Neural cell (in vitro differentiated cells): Measurements from ENCODE around the gene MMP13.

Source experiments
- EP300 ChIP-seq: fragments of 450-650 bp; conservative IDR thresholded peaks from 2 replicates; pipeline ENCODE4 v1.6.1; 2014; ENCODE audit warnings: antibody characterized with exemption, mild to moderate bottlenecking, moderate library complexity; ENCODE audit not compliant: poor library complexity, severe bottlenecking
- EZH2 ChIP-seq: fragments of 200-600, 300-800 bp; shearing (Covaris generic), sonication (generic); IDR thresholded peaks from 2 replicates; pipeline ENCODE4 v1.6.1; 2014; ENCODE audit warnings: antibody characterized with exemption, low read length, borderline replicate concordance, mild to moderate bottlenecking; ENCODE audit not compliant: insufficient read depth, poor library complexity, severe bottlenecking
- POLR2AphosphoS5 ChIP-seq: IDR thresholded peaks from 2 replicates; pipeline ENCODE4 v1.6.1; 2012
- RAD21 ChIP-seq: fragments of 450-650 bp; conservative IDR thresholded peaks from 2 replicates; pipeline ENCODE4 v1.6.1; 2014; ENCODE audit warnings: antibody characterized with exemption, mild to moderate bottlenecking, moderate library complexity
- SMC3 ChIP-seq: fragments of 450-650 bp; conservative IDR thresholded peaks from 2 replicates; pipeline ENCODE4 v1.6.1; 2014; ENCODE audit warnings: antibody characterized with exemption, mild to moderate bottlenecking, moderate library complexity; ENCODE audit not compliant: poor library complexity
- TAF1 ChIP-seq: IDR thresholded peaks from 2 replicates; pipeline ENCODE4 v1.6.1; 2012; ENCODE audit warnings: low read depth
- TF ChIP-seq, protein P1 (sequence below): fragments of 450-650 bp; IDR thresholded peaks from 2 replicates; pipeline ENCODE4 v1.5.1; 2014; ENCODE audit warnings: antibody characterized with exemption, mild to moderate bottlenecking, moderate library complexity; ENCODE audit not compliant: poor library complexity, severe bottlenecking

GRCh38 chr11:102929972-102930371 lies 25.6 kb downstream of the MMP13 start:
- TF ChIP-seq, protein P1, sequence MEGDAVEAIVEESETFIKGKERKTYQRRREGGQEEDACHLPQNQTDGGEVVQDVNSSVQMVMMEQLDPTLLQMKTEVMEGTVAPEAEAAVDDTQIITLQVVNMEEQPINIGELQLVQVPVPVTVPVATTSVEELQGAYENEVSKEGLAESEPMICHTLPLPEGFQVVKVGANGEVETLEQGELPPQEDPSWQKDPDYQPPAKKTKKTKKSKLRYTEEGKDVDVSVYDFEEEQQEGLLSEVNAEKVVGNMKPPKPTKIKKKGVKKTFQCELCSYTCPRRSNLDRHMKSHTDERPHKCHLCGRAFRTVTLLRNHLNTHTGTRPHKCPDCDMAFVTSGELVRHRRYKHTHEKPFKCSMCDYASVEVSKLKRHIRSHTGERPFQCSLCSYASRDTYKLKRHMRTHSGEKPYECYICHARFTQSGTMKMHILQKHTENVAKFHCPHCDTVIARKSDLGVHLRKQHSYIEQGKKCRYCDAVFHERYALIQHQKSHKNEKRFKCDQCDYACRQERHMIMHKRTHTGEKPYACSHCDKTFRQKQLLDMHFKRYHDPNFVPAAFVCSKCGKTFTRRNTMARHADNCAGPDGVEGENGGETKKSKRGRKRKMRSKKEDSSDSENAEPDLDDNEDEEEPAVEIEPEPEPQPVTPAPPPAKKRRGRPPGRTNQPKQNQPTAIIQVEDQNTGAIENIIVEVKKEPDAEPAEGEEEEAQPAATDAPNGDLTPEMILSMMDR: no peak
- no peak for TF ChIP-seq POLR2AphosphoS5
- no peak for TF ChIP-seq EP300
- TF ChIP-seq RAD21: no peak
- TF ChIP-seq EZH2: no peak
- TF ChIP-seq TAF1: no peak
- no peak for TF ChIP-seq SMC3
